GM19397 (cell line): ENCODE results near the gene GREB1.

Source experiments
- ATAC-seq: cut with Tn5 transposase; IDR thresholded peaks from one replicate; pipeline ENCODE4 v1.9.1; 2021; ENCODE audit warnings: mild to moderate bottlenecking, moderate library complexity; ENCODE audit not compliant: unreplicated experiment

The GREB1 gene

GRCh38 chr2:11628675-11629074 lies 94.8 kb downstream of the GREB1 start:
- ATAC-seq, result no peak

GRCh38 chr2:11629215-11629614 lies 95.4 kb downstream of the GREB1 start:
- no peak for ATAC-seq

GRCh38 chr2:11629851-11630250 lies 96.0 kb downstream of the GREB1 start:
- ATAC-seq, result no peak

- ATAC-seq, result no peak
Observed at GRCh38 chr2:11630855-11631254, 97.0 kb downstream of the GREB1 start.

- ATAC-seq, result no peak
Observed at GRCh38 chr2:11631462-11631861, 97.6 kb downstream of the GREB1 start.

GRCh38 chr2:11633923-11634478 lies 100.2 kb downstream of the GREB1 start:
- ATAC-seq, result no peak

- ATAC-seq, result no peak
Observed at GRCh38 chr2:11634584-11634983, 100.7 kb downstream of the GREB1 start.

GRCh38 chr2:11635141-11635540 lies 101.3 kb downstream of the GREB1 start:
- no peak for ATAC-seq

- ATAC-seq, result no peak
Observed at GRCh38 chr2:11636593-11637295, 102.9 kb downstream of the GREB1 start.

- ATAC-seq, result no peak
Observed at GRCh38 chr2:11637546-11637945, 103.7 kb downstream of the GREB1 start.

GRCh38 chr2:11639503-11639902 lies 105.7 kb downstream of the GREB1 start:
- no peak for ATAC-seq

- no peak for ATAC-seq
Observed at GRCh38 chr2:11640132-11640531, 106.3 kb downstream of the GREB1 start.

GRCh38 chr2:11642972-11643371 lies 109.1 kb downstream of the GREB1 start:
- no peak for ATAC-seq

GRCh38 chr2:11644293-11644692 lies 110.4 kb downstream of the GREB1 start:
- ATAC-seq, result no peak

- no peak for ATAC-seq
Observed at GRCh38 chr2:11646530-11646929, 112.7 kb downstream of the GREB1 start.

GRCh38 chr2:11647834-11648600 lies 114.2 kb downstream of the GREB1 start:
- ATAC-seq, result no peak

- ATAC-seq, result no peak
Observed at GRCh38 chr2:11649093-11649492, 115.2 kb downstream of the GREB1 start.

GRCh38 chr2:11651856-11652548 lies 118.2 kb downstream of the GREB1 start:
- ATAC-seq, result no peak

- no peak for ATAC-seq
Observed at GRCh38 chr2:11652553-11652952, 118.7 kb downstream of the GREB1 start.

GRCh38 chr2:11655495-11655894 lies 121.7 kb downstream of the GREB1 start:
- ATAC-seq, result no peak

GRCh38 chr2:11656252-11656651 lies 122.4 kb downstream of the GREB1 start:
- no peak for ATAC-seq
